Measurements from ENCODE around the gene C11orf52.
A peak's percentile ranks its signal among the peaks of the same experiment; 100 is the strongest.
"Not testable (repeated sequence)": the region's sequence is repeated elsewhere in the genome, so short reads cannot be mapped to it uniquely, and the experiment has no call there.

The C11orf52 gene

DNA sequence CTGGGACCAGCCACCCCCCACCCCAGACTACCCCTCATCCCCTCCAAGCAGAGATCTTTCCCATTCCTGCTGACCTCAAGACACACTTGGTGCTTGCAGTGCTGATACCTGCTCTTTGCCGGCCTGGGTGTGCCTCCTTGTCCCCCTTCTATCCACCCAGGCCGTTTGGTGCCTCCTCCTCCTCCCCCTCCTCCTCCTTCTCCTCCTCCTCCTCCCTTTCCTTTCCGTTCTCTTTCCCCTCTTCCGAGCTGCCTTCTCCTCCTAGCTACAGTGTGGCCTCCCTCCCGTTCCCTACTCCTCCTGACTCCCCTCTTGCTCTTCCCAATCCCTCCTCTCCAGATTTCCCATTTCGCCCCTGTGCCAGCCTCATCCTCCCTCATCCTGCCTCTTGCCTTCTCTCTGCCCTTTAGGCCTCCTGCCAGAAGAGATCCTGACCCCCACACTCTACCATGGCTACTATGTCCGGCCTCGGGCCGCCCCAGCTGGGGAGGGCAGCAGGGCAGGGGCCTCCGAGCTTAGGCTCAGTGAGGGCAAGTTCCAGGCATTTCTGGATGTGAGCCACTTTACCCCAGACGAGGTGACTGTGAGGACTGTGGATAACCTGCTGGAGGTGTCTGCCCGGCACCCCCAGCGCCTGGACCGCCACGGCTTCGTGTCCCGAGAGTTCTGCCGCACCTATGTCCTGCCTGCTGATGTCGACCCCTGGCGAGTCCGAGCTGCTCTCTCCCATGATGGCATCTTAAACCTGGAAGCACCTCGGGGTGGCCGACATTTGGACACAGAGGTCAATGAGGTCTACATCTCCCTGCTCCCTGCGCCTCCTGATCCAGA lies 5.5 kb upstream of the C11orf52 start:
- no peak for DNase-seq (ENCODE audit: low spot score)

- DNase-seq (ENCODE audit: low spot score): no peak
Measured at GRCh38 chr11:111913997-111914396, 4.7 kb upstream of the C11orf52 start.

GRCh38 chr11:111916768-111917167 lies 1.9 kb upstream of the C11orf52 start:
- DNase-seq (ENCODE audit: low spot score): no peak

- DNase-seq (ENCODE audit: low spot score): no peak
Measured at GRCh38 chr11:111917312-111917711, 1.4 kb upstream of the C11orf52 start.

- DNase-seq (ENCODE audit: low spot score): no peak
Measured at GRCh38 chr11:111917788-111918187, 925 bp upstream of the C11orf52 start.

GRCh38 chr11:111920908-111921307 lies 2.2 kb downstream of the C11orf52 start:
- DNase-seq (ENCODE audit: low spot score): no peak

DNA sequence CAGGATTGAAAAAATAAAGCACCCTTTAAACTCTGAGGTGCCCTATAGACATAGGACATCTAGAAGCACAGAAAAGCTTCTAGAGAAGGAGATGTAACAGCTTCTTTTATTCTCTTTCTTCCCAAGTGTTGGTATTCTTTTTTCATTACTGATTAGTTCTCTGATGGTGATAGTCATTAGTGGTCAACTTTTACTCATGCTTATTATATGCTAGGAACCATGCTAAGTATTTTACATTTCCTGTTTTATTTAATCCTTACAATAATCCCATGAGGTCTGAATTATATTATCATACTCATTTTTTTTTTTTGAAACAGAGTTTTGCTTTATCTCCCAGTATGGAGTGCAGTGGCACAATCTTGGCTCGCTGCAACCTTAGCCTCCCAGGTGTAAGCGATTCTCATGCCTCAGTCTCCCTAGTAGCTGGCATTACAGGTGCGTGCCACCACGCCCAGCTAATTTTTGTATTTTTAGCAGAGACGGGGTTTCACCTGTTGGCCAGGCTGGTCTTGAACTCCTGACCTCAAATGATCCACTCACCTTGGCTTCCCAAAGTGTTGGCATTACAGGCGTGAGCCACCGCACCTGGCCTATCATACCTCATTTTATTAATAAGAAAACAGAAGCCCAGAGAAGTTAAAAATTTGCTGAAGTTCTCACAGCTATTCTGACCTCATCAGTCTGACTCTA lies 3.0 kb downstream of the C11orf52 start:
- no peak for DNase-seq (ENCODE audit: low spot score)

DNA sequence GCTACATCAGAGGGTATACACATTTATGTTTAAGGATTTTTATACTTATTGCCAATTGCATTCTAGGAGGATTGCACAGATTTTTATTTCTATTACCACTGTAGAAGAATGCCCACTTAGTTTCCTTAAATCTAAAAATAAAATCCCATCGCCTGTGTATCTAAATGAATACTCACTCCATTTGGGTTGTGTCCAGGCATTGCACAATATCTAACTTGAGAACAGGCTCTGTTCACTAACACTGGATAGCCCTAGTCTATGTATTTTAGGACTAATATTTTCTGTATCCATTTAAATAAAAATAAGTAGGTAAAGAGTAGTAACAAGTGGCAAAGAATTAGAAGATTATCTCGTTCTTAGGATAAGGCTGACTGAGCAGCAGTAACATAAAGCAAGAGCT lies 4.1 kb downstream of the C11orf52 start:
- DNase-seq (ENCODE audit: low spot score): no peak

DNA sequence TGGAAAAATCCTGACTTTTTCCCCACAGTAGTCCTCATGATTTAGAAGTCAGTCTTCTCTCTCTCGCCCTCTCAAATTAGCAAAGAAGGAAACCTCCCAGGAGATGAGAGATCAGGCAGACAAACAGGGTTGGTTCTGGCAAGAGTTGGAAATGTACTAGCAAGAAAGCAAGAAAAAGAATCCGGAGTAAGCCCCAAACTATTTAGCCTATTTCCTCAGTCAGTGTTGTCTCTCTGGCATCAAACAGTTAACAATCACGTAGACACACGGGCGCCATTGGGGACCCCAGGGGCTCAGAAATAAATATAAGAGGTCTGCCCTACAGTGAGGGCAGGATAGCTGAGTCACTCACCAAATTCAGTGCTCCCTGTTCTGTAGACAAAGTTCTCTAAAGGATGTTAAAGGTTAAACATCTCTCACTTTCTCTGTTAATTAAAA lies 4.7 kb downstream of the C11orf52 start:
- DNase-seq (ENCODE audit: low spot score): no peak

- no peak for DNase-seq (ENCODE audit: low spot score)
Measured at GRCh38 chr11:111923951-111924350, 5.2 kb downstream of the C11orf52 start.

- no peak for DNase-seq (ENCODE audit: low spot score)
Measured at GRCh38 chr11:111925953-111926352, 7.2 kb downstream of the C11orf52 start.

DNA sequence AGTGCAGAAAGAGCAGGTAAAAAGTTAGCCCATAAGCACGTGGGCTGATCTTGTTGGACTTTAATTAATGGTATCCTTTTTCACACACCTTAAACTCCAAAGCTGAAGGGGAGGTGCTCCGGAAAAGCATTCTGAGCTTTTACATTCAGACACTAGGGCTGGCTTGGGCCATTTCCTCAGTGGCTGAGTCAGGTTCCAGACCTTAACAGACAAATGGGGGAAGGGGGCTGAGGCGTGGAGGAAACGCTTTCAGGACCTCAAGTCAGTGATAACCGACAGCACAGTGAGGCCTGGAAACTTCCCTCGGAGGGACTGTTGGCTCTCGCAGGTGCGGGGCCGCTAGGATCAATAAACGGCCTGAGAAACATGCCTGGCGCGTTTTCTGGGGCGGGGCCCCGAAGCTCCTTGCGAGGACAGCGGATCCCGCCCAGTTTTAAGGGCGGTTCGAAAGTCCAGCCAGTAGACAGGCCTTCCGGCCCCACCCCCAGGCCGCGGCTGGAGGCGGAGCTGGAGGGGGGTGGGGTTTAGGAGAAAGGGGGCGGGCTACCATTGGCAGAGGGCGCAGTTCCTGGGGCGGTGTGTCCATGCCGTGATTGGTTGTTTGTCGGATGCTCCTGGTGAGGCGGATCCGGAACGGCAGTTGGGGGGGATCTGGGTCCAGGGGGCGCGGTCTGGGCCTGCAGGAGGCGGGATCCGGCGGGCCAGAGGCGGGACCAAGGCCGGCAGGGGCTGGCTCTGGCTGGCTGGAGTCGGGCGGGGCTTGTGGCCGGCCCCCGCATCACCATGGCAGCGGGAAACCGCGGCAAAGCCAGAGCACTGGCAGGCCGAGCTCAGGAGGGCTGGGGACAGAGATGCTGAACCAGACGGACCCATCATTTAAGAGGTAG lies 8.0 kb downstream of the C11orf52 start:
- peak; percentile 97 for DNase-seq (ENCODE audit: low spot score)

GRCh38 chr11:111930472-111930871 lies 11.8 kb downstream of the C11orf52 start:
- no peak for DNase-seq (ENCODE audit: low spot score)

GRCh38 chr11:111932611-111932950 lies 13.9 kb downstream of the C11orf52 start:
- no peak for DNase-seq (ENCODE audit: low spot score)

DNA sequence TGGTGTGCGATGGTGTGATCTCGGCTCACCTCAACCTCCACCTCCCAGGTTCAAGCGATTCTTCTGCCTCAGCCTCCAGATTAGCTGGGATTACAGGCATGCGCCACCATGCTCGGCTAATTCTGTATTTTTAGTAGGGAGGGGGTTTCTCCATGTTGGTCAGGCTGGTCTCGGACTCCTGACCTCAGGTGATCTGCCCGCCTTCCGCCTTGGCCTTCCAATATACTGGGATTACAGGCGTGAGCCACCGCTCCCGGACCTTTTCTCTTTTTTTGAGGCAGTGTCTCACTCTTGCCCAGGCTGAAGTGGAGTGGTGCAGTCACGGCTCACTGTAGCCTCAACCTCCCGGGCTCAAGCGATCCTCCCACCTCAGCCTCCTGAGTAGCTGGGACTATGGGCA lies 14.5 kb downstream of the C11orf52 start:
- not testable (repeated sequence) for DNase-seq (ENCODE audit: low spot score)

GRCh38 chr11:111933872-111934271 lies 15.2 kb downstream of the C11orf52 start:
- no peak for DNase-seq (ENCODE audit: low spot score)

DNA sequence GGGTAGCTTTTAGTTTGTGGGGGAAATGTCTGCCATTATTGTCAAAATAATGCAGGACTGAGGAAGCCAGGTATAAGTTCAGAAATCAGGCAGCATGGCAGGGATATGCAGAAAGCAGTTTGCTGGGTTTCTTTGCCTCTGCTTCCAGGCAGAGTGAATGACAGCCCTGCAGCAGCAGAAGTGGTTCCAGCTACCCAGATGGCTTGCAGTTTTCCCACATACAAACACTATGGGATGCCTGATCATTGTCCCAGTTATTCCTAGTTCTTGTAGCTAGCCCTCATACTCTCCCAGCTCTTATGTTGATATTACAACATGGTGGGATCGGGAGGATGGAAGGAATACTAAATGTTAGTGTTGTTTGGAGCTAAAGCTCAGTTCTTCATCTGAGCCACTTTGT lies 15.6 kb downstream of the C11orf52 start:
- DNase-seq (ENCODE audit: low spot score): no peak

GRCh38 chr11:111935317-111936039 lies 16.8 kb downstream of the C11orf52 start:
- DNase-seq (ENCODE audit: low spot score): no peak

DNA sequence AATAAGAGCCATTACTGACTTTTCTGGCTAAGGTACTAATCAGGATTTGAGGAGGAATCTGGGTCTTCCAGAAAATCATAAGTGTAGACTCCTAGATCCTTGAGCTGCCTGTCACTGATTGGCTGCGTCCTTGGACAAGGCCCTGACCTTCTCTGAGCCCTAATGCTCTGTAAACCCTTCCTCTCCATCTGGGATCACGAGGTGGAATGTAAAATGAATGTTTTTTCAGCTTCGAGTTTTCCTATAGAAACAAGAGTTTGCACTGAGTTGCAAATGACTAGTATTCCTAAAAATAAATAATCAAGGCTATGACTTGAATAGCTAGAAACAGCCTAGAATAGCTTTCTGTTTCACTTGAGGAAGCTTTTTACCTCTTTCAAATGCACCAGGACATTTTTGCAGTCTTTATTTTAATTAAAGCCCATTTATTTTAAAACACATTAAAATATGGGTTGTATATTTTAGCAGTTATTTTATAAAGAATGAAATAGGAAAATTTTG lies 17.4 kb downstream of the C11orf52 start:
- DNase-seq (ENCODE audit: low spot score): no peak

DNA sequence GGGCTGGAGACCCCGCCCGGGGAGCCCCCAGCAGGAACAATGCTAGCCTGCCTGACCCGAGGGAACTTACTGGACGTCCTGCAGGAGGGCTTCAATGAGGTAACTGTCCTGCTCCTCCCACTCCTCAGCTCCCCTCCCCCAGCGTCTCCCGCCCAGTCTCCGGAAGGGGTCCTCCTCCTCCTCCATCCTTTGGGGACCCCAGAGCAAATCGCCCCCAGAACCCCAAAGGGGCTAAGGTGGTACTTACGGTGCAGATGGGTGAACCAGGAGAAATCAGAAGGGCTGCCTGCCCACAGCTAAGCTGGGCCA lies 18.7 kb downstream of the C11orf52 start:
- DNase-seq (ENCODE audit: low spot score): no peak

DNA sequence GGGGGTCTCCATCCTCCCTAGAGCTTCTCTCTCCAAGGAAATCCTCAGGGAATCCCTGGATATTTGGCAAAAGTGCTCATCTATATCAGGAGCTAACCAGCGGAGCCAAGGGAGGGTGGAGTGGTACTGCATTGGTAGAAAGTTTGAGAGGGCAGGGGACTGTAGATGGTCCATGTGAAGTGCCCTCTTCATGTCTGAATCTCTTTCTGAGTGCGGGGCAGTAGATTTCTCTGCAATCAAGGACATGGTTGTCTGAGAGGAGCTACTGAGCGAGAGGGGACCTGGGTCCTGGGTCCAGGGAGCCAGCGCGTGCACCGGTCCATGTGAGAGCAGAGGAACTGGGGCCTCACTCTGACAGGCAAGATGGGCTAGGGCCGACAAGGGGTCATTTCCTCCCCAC lies 19.1 kb downstream of the C11orf52 start:
- DNase-seq (ENCODE audit: low spot score): no peak

GRCh38 chr11:111938687-111939160 lies 20.0 kb downstream of the C11orf52 start:
- DNase-seq (ENCODE audit: low spot score): peak; percentile 34
